GM18909 (cell line): Measurements from ENCODE around the gene L3MBTL2.
A peak's percentile ranks its signal among the peaks of the same experiment; 100 is the strongest.

Experiments
- ATAC-seq: cut with Tn5 transposase; IDR thresholded peaks from one replicate; pipeline ENCODE4 v1.9.1; 2021; ENCODE audit warnings: mild to moderate bottlenecking; ENCODE audit not compliant: unreplicated experiment, poor library complexity

L3MBTL2 gene

DNA sequence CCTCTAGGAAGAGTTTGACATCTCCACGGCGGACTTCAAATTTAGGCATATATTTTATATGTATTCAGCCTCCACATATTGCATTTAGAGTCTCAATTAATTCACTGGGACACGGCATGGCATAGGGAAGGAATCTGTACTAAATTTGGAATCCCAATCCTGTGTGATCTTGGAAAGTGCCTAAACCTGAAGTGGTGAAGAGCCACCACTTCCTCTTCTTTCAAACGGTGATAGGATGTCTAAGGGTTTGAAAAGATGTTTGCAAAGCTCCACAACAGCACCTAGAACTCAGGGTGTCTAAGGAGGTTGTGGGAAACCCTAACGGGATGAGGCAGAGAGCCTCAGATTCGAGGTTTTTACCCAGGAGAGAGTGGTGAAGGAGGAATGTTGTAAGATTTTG lies 1.0 kb upstream of the L3MBTL2 start:
- no peak for ATAC-seq

DNA sequence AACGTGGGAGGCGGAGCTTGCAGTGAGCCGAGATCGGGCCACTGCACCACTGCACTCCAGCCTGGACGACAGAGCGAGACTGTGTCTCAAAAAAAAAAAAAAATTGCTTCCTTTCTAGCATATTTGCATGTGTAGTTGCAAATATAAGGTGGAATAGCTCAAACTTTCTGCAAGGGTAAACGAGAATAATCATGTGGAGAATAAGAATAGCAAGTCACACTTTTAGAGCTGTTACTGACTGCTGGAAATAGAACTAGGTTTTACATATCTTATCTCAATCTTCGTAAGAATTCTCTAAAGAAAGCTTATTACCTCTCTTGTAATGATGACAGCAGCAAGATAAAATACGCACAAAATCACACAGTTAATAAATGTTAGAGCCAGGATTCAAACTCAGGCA lies 1.6 kb downstream of the L3MBTL2 start:
- no peak for ATAC-seq

GRCh38 chr22:41215409-41215808 lies 10.3 kb downstream of the L3MBTL2 start:
- no peak for ATAC-seq

GRCh38 chr22:41215926-41216325 lies 10.8 kb downstream of the L3MBTL2 start:
- no peak for ATAC-seq

DNA sequence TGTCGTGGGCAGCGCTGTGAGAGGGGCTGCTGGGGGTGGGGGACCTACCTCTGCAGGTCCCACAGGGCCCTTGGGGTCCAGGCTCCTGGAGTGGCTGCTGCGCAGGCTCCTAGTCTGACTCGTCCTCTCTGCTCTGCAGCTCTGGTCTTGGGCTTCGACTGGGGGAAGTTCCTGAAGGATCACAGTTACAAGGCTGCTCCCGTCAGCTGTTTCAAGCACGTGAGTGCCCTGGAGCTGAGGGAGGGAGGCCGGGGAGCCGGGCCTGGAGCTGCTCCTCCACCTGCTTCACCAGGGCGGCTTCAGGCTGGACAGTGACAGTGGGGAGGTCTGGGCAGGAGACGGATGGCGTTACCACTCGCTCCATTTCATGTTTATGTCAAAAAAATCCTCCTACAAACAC lies 11.9 kb downstream of the L3MBTL2 start:
- ATAC-seq, result no peak

DNA sequence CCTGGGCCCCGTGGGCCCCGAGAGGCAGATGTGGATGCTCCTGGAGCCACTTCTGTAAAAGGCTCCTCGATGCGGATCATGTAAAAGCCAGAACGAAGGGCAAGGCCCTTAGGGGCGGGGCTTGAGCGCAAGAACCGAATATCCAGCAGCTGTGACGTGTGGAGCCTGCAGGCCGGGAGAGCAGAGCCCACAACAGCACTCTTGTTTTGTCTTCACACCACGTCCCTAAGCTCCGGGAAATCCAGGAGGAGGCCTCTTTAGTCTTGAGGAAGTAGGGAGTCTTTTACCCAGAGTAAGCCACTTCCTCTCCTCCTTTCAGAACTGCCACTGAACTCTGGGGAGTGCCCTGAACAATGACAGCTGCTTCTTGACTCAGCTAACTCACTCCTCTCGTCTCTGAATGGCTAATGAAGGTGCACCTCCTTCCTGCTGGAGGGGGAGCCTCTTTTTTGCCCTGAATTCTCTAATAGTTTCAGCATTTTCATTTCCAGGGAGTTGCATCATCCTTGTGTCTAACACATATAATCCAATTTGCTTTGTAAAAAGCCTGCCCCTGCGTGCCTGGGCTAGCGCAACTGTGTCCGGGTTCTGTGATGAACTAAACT lies 12.5 kb downstream of the L3MBTL2 start:
- ATAC-seq, result no peak

DNA sequence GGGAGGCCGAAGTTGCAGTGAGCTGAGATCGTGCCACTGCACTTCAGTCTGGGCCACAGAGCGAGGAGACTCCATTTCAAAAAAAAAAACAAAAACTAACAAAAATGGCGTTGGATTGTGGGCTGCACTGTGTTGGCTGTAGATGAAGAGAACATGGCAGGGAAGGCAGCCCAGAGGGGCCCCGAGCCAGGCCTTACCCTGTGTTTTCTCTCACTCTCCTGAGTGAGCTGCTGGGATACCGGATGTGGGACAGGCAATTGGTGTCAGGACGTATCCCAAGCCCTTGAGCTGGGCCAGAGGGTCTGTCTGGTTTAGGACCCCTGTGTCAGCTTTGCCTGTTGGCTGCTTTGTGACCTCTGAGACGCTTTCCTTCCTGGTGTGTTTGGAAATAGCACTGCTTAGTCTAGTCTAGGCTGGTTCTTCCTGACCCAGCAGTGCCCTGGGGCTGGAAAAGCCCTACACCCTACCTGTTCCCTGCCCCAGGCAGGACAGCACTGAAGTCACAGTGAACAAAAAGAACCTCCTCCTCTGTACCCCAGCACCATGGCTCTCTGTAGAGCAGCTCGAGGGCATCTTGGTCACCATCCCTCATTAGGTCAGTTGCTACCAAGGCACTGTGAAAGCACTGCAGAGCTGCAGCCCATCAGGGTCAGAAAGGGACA lies 17.9 kb downstream of the L3MBTL2 start:
- ATAC-seq, result no peak

DNA sequence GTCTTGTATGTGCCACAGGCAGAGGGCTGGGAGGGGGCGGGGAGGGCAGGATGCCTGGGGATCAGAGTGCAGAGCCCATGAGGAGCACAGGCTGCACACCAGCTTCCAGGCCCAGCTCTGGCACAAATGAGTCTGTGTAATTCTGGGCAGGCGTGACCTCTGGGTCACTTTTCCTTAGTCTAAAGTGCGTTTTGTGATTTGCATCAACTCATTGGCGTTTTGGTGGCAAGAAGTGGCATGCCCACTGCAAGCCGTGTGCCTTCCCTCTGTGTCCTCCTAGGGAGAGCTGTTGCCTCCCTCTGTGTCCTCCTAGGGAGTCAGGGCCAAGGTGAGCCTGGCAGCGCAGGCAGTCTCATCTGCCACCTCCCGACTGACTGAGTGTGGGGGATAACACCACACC lies 18.4 kb downstream of the L3MBTL2 start:
- no peak for ATAC-seq

GRCh38 chr22:41226723-41227655 lies 21.9 kb downstream of the L3MBTL2 start:
- ATAC-seq, result no peak

DNA sequence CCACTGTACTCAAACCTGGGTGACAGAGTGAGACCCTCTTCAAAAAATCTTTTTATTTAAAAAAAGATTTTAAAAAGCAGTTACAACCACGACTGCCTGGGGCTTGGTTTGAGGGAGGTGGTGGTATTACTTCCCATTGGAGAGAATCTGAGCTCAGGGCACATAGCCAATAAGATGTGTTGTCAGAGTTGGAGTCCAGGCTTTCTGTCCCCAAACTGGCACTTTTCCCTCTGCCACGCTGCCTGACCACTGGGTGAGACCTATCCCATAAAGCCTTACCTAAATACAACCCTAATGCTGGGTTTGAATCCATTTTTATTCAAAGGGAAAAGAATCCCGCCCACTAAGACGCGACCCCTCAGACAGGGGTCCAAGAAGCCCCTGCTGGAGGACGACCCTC lies 24.1 kb downstream of the L3MBTL2 start:
- ATAC-seq, result no peak

DNA sequence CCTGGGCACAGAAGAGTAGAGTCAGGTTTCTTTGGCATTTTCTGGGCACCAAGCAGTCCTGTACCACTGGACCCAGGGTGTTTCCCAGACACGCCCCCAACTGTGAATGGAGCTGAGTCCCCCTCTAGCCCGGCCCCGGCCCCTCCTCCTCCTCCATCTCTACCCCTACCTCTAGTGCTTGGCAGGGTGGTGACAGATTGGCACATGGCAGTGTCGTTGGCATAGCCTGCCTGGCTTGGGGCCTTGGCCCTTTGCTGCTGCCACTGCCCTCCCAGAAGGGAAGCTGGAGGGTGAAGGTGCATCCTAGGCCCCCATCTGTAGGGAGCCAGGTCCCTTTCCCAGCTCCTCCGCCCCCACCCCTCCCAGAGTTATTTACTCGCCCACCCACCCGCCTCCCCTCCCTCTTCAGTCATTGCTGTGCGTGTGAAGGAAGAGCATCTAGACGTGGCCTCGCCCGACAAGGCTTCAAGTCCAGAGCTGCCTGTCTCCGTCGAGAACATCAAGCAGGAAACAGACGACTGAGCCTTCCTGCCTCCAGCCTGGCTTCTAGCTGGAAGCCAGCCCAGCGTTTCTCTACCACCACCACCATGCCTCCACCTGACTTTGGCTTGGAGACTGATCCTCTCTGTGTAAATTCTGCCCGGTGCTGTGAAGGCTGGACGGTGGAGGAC lies 24.8 kb downstream of the L3MBTL2 start:
- ATAC-seq, result no peak

- ATAC-seq, result no peak
Measured at GRCh38 chr22:41230401-41230785, 25.3 kb downstream of the L3MBTL2 start.

- no peak for ATAC-seq
Measured at GRCh38 chr22:41231369-41231768, 26.3 kb downstream of the L3MBTL2 start.

DNA sequence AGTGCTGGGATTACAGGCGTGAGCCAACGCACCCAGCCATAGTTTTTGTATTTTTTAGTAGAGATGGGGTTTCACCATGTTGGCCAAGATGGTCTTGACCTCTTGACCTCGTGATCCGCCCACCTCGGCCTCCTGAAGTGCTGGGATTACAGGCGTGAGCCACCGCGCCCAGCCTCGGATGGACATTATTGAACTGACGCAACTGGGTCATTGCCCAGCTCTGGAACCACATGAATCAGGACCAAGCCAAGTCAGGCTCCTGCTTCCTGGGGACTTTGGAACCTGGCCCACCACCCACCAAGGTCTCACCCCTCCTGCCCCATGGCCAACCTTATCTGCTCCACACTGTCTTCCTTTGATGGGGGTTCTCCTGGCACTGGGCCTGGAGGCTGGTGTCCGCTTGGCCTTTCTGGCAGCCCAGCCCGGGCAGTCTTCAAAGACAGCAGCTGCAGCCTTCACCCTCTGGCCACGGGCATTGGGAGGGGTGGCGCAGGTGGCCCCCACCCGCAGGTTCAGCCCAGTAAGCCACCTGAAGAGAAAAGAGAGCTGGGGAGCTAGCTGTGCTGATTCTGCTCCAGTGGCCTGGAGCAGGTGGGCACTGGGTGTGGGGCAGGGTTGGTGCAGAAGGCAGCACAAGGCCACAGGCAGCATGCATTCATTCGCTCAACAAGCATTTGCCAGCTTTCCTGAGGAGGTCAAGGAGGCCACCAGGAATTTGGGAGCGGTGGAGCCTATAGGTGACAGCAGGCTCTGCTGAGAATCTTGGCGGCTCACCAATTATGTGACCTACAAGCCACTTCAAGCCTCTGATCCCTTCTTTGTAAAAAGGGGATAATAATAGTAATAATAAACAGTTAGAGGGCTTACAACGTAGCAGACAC lies 29.9 kb downstream of the L3MBTL2 start:
- ATAC-seq, result no peak

DNA sequence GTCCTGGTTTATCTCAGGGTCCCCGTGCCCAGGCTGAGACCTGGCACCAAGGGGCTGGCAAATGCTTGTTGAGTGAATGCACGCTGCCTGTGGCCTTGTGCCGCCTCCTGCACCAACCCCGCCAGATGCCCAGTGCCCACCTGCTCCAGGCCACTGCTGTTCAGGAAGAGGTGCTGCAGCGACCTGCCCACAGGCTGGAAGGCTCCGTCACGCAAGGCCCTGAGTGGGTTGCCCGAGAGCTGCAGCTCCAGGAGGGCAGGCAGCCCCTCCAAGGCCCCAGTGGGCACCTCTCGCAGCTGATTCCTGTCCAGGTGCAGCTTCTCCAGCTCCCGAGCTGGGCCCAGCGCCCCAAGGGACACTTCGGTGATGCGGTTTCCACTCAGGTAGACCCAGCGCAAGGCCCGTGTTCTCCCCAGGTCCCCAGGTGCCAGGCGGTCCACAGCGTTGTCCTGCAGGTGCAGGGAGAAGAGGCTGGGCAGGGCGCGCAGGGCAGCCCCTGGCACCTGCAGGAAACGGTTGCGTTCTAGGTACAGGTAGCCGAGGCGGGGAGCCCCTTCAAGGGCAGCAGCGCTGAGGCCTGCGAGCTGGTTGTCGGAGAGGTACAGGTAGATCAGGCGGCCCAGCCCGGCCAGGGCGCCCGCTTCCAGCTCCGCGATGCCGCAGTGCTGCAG lies 32.1 kb downstream of the L3MBTL2 start:
- no peak for ATAC-seq

- peak; percentile 55 for ATAC-seq
Measured at GRCh38 chr22:41237707-41238569, 32.8 kb downstream of the L3MBTL2 start.

- no peak for ATAC-seq
Measured at GRCh38 chr22:41238570-41239442, 33.7 kb downstream of the L3MBTL2 start.
